Measurements from ENCODE around the gene XXYLT1.
"Not testable (repeated sequence)": the region's sequence is repeated elsewhere in the genome, so short reads cannot be mapped to it uniquely, and the experiment has no call there.

XXYLT1 gene

DNA sequence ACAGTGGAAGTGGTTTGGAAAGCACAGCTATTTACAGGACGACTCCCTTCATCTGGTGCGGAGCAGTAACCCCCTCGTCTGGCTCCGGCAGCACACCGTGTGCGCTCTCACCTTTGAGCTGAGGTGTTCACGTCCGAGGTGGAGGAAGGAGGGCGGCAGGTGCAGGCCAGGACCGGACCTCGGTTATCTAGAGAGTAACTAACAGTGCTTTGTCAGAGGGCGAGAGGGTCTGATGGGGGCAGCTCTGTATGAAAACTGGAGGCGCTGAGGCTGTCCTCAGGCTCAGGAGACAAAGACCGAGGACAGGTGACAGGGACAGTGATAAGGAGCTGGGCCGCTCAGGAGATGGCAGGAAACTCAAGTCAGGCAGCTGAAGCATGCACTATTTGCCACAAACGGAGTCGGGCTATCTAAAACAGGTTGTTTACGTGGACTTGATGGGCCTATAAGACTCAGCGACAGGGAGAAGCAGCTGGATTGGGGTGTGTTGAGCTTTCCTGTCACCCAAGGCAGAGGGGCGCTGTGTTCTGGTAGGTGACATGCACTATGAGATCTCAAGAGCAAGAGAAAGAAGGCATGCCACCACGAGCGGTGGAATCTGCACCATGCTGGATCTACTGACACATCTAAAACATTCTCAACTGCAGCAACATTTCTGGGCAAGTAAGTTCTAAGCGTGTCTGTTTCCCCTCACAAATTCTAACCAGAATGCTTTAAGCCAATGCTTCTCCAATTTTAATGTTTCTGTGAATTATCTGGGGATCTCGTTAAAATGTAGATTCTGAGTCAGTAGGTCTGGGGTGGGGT lies 155.2 kb downstream of the XXYLT1 start:
- Mint-ChIP-seq H3K36me3 (no peaks in the 10 kb centered on the region), H3K27ac (no peak overlapping the region), H3K9me3 (no peaks in the 10 kb centered on the region), H3K4me3 (no peak overlapping the region), H3K4me1 (no peaks in the 10 kb centered on the region)
- DNase-seq (ENCODE audit: low spot score in 2 of 2) (no peak), ATAC-seq (no peak)

DNA sequence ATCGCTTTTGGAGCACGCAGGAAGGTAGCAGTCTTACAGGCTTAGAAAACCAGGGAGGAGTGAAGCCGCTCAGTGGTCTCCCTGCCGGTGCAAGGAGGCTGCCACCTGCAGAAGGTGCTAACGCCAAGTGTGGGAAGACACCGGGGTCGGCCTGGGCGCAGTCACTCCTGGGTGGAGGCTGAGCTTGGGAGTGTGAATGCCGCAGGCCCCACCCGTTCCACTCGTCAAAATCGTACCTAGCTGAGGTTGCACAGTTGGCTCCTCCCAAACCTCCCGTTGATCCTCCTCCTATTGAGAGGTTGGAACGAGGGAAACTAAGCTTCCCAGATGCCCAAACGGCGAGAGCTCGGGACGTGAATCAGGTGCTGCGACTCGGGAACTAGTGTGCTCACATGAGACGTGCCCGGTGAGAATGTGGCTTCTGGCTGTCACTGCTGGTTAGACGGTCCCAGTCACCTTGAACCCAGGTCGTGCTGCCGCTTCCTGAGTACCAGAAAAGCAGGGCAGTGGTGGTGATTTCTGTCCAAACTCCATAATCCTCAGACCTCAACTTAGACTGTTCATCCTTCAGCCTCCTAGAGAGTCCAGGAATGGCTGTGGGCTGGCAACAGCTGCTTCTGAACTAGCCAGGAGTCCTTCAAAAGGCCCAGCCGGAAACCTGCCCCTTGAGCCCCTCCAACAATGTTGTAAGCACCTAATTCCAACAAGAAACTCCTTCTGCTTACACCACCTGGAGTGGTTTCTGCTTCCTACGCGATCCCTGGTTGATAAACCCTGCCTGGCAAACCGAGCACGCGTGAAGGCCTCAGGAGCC lies 156.0 kb downstream of the XXYLT1 start:
- H3K4me1 Mint-ChIP-seq = no peaks in the 10 kb centered on the region
- H3K36me3 Mint-ChIP-seq = no peaks in the 10 kb centered on the region
- DNase-seq (ENCODE audit: low spot score in 2 of 2) (no peak), ATAC-seq (no peak)
- no peak overlapping the region for H3K27ac Mint-ChIP-seq
- H3K9me3 Mint-ChIP-seq = no peaks in the 10 kb centered on the region
- H3K4me3 Mint-ChIP-seq = no peak overlapping the region

DNA sequence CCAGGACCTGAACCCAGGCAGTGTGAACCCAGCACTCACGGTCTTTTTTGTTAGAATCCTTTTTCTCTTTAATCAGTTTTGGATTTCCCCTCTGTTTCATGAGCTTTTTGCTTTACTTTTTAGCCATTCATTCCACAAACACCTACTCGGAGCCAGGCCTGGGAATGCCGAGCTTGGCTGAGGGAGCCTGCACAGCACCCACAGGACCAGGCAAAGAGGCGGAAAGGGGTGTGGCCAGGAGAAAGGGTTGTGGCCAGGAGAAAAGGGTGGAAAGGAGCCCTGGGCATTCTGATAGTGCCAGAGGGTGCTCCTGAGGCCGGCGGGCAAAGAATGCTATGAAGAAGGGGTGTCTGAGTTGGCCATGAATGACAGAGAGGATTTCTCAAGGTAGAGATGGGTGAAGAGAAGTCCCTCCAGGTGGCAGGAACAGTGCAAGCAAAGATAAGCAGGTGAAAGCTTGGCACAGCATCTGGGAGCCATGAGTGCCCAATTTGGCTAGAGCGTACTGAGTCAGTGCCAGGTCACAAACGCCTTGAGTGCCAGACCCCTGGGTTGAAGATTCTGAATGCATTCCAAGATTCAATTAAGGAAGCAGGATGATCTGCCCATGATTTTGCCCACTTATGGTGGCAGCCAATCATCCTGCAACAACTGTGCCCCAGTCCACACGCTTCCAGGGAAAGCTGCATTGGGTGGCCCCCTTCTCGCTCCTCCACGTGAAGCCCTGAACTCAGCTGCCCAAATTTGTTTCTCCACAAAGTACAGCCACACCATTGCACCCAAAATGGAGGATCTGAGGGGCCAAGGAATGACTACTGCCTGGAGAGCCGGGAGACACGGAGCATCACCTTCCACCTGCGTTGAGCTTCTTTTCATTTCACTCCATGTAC lies 157.2 kb downstream of the XXYLT1 start:
- H3K36me3 Mint-ChIP-seq = no peaks in the 10 kb centered on the region
- no peak for ATAC-seq

DNA sequence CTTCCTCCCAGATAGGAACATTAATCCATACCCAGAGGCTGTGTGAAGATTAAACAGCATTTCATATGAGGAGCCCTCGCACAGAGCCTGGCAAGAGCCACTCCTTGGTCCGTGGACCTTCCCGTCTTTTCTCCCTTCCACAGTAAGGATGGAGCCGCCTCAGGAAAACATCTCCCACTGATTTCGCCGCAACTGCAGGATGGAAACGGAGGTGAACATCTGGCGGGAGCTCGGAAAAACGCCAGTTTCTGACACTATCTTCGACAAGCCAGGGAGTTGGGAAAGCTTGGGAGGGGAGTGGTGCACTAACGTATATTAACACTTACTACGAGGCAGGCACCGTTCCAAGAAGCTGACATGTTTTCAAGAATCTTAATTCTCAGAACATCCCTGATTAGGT lies 157.9 kb downstream of the XXYLT1 start:
- no peak for ATAC-seq
- Mint-ChIP-seq H3K9me3 (no peaks in the 10 kb centered on the region), H3K27ac (no peak overlapping the region), H3K4me3 (no peak overlapping the region), H3K36me3 (no peaks in the 10 kb centered on the region), H3K4me1 (no peaks in the 10 kb centered on the region)
- no peak for DNase-seq (ENCODE audit: low spot score in 2 of 2)

More for the DNA sequence above, 157.2 kb downstream of the XXYLT1 start:
- no peaks in the 10 kb centered on the region for H3K9me3 Mint-ChIP-seq
- no peak overlapping the region for H3K4me3 Mint-ChIP-seq
- no peak for DNase-seq (ENCODE audit: low spot score in 2 of 2)
- no peaks in the 10 kb centered on the region for H3K4me1 Mint-ChIP-seq
- H3K27ac Mint-ChIP-seq = no peak overlapping the region

DNA sequence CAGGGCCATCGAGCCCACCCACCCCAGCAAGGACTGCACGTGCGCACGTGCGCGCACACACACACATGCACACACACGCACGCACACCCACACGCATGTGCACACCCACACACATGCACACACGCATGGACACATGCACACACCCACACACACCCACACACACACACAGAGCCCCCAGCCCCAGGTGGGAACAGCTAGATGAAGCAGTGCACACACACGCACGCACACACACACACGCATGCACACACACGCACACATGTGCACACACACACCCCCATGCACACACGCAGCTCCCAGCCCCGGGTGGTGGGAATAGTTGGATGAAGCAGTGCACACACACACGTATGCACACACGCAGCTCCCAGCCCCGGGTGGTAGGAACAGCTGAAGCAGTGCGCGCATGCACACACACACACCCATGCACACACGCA lies 158.6 kb downstream of the XXYLT1 start:
- H3K9me3 Mint-ChIP-seq = no peaks in the 10 kb centered on the region
- DNase-seq (ENCODE audit: low spot score in 2 of 2) = no peak
- H3K4me3 Mint-ChIP-seq = no peak overlapping the region
- H3K27ac Mint-ChIP-seq = no peak overlapping the region
- H3K4me1 Mint-ChIP-seq = no peaks in the 10 kb centered on the region
- H3K36me3 Mint-ChIP-seq = no peaks in the 10 kb centered on the region
- no peak for ATAC-seq

DNA sequence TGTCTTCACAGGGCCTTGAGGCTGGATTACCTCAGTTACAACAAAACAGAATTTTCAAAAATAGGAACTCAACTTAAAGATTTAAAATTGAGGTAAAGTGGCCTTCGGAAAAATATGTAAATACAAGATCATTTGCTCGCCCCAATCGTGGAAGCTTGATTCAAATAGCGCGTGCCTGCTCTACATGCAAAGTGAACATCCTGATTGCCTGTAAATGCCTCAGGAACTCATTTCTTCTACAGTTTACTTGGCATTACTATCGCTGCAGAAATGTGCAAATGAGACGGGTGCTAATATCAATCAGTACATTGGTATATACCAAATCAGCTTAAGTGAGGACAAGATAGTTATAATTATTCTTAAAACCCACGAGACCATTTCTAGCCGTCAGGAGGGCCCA lies 159.2 kb downstream of the XXYLT1 start:
- Mint-ChIP-seq H3K9me3 (no peaks in the 10 kb centered on the region), H3K4me1 (no peaks in the 10 kb centered on the region), H3K4me3 (no peak overlapping the region), H3K36me3 (no peaks in the 10 kb centered on the region), H3K27ac (no peak overlapping the region)
- DNase-seq (ENCODE audit: low spot score in 2 of 2) = no peak
- ATAC-seq = no peak

DNA sequence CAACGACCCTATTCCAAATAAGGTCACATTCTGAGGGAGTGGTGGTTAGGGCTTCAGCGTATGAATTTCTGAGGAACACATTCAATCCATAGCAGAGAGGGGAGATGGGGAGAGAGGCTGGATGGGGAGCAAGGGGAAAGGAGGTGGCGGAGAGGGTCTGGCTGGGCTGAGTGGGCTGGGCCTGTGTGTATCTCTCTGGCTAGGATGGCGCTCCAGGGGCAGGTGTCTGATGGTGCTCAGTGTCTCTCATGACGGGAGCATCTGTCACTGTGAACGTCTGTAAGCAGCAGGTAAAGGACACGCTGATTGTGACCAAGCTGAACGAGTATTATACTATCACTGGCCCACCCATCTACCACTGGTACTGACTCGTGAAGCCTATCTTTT lies 159.6 kb downstream of the XXYLT1 start:
- no peak for ATAC-seq
- no peaks in the 10 kb centered on the region for H3K9me3 Mint-ChIP-seq
- H3K4me3 Mint-ChIP-seq = no peak overlapping the region
- no peaks in the 10 kb centered on the region for H3K36me3 Mint-ChIP-seq
- no peak overlapping the region for H3K27ac Mint-ChIP-seq
- H3K4me1 Mint-ChIP-seq = peaks cover 3% of the 10 kb centered on the region
- DNase-seq (ENCODE audit: low spot score in 2 of 2) = no peak

DNA sequence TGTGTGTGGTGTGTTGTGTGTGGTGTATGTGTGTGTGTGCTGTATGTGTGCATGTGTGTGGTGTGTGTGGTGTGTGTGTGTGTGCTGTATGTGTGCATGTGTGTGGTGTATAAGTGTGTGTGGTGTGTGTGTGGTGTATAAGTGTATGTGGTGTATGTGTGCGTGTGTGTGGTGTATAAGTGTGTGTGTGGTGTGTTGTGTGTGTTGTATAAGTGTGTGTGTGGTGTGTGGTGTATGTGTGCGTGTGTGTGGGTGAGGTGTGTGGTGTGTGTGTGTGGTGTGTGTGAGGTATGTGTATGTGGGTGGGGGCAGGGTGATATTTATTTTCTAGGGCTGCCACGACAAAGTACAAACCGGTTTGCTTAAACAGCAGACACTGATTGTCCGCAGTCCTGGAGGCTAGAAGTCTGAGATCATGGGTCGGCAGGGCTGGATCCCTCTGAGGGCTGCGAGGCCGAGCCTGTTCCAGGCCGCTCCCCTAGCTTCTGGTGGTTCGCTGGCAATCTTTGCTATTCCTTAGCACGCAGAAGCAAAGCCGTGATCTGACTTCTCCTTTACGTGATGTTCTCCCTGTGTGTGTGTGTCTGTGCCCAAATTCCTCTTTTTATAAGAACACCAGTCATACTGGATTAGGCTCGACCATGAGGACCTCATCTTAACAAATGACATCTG lies 160.2 kb downstream of the XXYLT1 start:
- Mint-ChIP-seq H3K9me3 (no peaks in the 10 kb centered on the region), H3K27ac (no peak overlapping the region), H3K4me3 (no peak overlapping the region), H3K36me3 (no peaks in the 10 kb centered on the region), H3K4me1 (peaks cover 6% of the 10 kb centered on the region)
- no peak for DNase-seq (ENCODE audit: low spot score in 2 of 2)
- no peak for ATAC-seq

DNA sequence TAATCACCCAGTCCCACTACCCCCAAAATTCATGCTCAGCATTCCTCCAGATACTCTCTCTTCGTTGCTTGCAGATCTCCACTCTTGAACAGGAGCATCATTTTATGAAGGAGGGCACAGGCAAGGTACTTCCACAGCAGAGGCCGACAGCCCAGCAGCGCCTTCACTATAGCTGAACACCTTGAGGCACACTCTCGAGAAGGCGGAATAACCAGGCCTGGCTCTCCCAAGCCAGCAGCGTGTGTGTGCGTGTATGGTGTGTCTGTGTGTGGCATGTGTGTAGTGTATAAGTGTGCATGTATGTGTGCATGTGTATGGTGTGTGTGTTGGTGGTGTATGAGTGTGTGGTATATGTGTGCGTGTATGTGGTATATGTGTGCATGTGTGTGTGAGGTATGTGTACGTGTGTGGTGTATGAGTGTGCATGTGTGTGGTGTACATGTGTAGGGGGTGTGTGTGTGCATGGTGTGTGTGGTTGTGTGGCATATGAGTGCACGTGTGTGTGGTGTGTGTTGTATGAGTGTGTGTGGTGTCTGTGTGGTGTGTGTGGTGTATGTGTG lies 161.8 kb downstream of the XXYLT1 start:
- ATAC-seq (no peak), DNase-seq (ENCODE audit: low spot score in 2 of 2) (no peak)
- Mint-ChIP-seq H3K27ac (no peak overlapping the region), H3K4me1 (peaks cover 6% of the 10 kb centered on the region), H3K36me3 (no peaks in the 10 kb centered on the region), H3K4me3 (no peak overlapping the region), H3K9me3 (no peaks in the 10 kb centered on the region)

DNA sequence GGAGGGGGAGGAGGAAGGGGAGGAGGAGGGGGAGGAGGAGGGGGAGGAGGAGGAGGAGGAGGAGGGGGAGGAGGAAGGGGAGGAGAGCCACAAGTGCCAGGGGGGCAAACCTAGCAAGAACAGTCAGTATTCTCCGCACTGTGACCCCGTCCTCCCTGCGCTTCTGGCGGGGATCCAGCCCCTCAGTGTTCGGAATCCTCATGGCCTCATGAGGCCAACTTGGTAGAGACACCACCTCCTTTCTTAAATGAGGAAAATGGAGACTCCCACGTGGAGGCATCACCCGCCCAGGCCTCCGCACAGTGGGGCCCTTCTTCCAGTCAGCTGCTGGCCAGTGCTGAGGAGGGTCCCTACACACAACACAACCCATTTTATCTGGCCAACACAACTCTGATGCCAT lies 163.4 kb downstream of the XXYLT1 start:
- H3K9me3 Mint-ChIP-seq = no peaks in the 10 kb centered on the region
- H3K27ac Mint-ChIP-seq = peak overlapping the region; percentile 32
- no peak for DNase-seq (ENCODE audit: low spot score in 2 of 2)
- no peaks in the 10 kb centered on the region for H3K36me3 Mint-ChIP-seq
- no peak for ATAC-seq
- no peak overlapping the region for H3K4me3 Mint-ChIP-seq
- H3K4me1 Mint-ChIP-seq = peaks cover 6% of the 10 kb centered on the region

DNA sequence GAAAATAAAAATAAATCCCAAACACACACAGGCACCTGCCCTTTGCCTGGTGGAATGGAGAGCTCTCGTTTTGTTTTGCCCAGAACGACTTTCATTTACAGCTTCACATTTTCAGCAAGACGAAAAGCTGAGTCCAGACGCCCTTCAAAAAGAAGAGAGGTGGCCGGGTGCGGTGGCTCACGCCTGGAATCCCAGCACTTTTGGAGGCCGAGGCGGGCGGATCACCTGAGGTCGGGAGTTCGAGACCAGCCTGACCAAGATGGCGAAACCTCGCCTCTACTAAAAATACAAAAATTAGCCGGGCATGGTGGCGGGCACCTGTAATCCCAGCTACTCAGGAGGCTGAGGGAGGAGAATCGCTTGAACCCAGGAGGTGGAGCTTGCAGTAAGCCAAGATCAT lies 163.9 kb downstream of the XXYLT1 start:
- H3K4me1 Mint-ChIP-seq; H3K4me3 Mint-ChIP-seq; DNase-seq (ENCODE audit: low spot score in 2 of 2); H3K36me3 Mint-ChIP-seq; H3K9me3 Mint-ChIP-seq; H3K27ac Mint-ChIP-seq; ATAC-seq: not testable (repeated sequence)

DNA sequence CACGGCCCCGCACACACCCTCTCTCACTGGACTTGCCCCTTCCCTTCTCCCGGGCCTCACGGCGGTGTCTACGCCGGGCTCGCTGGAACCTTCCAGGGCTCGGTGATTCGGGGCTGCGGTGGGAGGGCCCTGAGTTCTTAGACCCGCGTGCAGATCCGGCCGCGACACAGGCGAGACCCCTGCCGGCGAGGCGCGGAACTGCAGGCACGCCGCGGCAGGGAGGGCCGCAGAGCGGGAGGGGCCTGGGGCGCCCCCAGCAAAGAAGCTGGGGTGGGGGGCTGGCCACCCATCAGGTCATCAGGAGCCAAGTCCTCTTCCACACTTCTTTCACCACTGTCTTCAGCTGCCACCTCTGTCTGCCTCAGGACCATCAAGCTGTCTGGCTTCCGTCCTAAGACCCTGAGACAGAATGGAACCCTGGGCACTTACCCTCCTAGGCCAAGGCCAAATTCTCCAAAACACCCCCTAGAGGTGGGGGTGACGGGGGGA lies 164.5 kb downstream of the XXYLT1 start:
- Mint-ChIP-seq H3K9me3 (no peaks in the 10 kb centered on the region), H3K4me3 (peak overlapping the region; percentile 50), H3K4me1 (peaks cover 6% of the 10 kb centered on the region), H3K36me3 (no peaks in the 10 kb centered on the region), H3K27ac (peak overlapping the region; percentile 64)
- ATAC-seq (peak; percentile 88), DNase-seq (ENCODE audit: low spot score in 2 of 2) (peak; percentile 81 to 87)

DNA sequence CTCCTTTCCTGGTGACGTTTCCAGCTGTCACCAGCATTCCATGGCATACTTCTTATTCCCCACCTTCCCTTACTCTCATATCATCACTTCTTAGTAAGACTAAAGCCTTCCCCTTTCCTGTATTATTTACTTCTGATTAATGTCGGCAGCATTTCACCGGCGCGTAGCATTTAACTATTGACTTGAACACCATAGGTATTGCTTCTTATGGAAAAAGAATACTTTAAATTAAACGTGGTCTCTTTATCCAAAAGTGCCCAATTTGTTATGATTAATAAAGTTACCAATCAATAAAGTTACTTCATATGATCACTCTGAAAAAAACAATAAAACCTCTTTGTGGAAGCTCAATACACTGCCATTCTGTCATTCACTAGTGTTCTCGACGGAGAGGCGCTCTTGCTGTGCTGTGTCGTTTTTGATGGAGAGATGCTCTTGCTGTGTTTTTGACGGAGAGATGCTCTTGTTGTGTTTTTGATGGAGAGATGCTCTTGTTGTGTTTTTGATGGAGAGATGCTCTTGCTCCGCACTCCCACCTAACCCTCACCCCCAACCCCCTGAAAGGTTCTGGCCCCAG lies 165.0 kb downstream of the XXYLT1 start:
- H3K4me1 Mint-ChIP-seq = peaks cover 6% of the 10 kb centered on the region
- H3K9me3 Mint-ChIP-seq = no peaks in the 10 kb centered on the region
- H3K36me3 Mint-ChIP-seq = no peaks in the 10 kb centered on the region
- ATAC-seq (no peak), DNase-seq (ENCODE audit: low spot score in 2 of 2) (no peak)
- peak overlapping the region; percentile 50 for H3K4me3 Mint-ChIP-seq
- H3K27ac Mint-ChIP-seq = peak overlapping the region; percentile 64

DNA sequence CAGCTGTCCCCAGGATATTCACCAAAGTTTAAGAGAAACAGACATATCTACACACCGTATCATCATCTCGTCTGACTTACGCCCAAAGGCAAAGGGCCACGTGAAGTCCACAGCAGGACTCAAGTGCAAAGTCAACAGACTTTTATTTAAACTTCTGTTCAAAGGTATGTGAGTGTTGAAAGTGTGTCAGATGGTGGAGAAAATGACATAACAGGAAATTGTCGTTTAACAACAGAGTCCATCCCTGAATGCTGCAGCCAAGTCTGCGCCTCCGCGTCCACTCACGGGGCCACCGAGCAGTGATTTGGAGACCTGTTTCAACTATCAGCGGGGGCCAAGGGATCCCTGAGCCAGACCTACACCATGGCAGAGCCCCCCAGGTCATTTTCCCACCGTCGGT lies 165.6 kb downstream of the XXYLT1 start:
- no peak for ATAC-seq
- H3K27ac Mint-ChIP-seq = no peak overlapping the region
- H3K36me3 Mint-ChIP-seq = no peaks in the 10 kb centered on the region

More for the DNA sequence above, 165.6 kb downstream of the XXYLT1 start:
- Mint-ChIP-seq H3K4me1 (peaks cover 6% of the 10 kb centered on the region), H3K9me3 (no peaks in the 10 kb centered on the region), H3K4me3 (no peak overlapping the region)
- no peak for DNase-seq (ENCODE audit: low spot score in 2 of 2)
